ENCODE data around the gene DDX31.

The DDX31 gene

DNA sequence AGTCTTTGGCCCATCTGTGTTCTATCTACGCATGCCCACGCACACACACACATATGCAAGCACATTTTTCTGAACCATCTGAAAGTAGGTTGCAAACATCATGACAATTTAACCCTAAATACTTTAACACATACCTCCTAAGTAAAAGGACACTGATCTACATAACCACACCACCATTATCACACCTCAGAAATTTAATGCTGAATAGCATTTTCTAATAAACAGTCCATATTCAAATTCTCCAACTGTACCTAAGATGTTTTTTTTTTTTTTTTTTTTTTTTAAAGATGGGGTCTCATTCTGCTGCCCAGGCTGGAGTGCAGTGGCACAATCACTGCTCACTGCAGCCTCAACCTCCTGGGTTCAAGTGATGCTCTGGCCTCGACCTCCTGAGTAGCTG is 35.5 kb downstream of the DDX31 start:
- no peak for DNase-seq (ENCODE audit: low spot score)

DNA sequence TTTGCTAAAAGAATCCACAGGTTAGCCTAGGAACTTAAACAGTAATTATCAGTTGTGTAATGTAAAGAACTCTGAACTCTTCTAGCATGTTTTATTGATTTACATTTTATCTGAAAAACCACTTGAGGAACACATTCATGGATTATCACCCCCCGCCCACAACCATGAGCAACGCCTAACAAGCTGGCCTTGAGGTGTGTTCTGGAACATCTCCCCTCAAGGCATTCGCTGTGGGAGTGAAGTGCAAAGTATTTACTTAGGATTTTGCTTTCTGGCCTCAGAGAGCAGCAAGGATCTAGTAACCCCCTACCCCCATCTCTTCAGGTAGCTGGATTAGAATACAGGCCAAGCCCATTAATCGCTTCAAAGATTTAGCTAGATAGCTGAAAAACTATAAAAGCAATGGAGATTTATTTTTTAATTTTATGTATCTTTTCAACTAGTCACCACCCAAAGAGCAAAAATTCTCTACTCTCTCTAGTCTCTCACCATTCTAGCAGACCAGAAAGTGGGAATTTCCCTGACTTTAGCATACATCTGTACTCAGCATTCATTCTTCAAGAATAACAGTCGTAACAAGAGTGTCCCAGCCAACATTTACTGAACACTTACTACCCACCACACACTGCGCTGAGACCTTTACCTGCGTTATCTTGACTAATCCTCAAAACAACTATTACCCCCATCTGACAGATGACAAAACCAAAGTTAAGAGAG is 37.2 kb downstream of the DDX31 start:
- no peak for DNase-seq (ENCODE audit: low spot score)

DNA sequence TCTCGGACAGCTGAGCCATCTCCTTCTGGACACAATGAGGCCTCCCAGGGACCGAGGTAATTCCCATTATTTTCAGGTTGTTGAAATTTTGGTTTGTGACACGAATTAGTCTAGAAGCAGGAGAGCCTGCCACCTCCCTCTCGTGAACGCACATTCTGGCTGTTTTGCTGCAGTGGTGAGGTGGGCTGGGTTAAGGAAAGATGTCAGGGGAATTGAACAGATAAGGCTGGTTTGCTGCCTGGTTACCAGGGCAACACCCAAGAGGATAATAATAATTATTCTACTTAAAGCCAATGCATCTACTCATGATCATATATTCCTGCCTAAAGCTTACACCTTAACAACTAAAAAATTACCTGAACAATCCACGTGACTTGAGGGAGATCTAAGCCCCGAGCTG is 38.1 kb downstream of the DDX31 start:
- no peak for DNase-seq (ENCODE audit: low spot score)

DNA sequence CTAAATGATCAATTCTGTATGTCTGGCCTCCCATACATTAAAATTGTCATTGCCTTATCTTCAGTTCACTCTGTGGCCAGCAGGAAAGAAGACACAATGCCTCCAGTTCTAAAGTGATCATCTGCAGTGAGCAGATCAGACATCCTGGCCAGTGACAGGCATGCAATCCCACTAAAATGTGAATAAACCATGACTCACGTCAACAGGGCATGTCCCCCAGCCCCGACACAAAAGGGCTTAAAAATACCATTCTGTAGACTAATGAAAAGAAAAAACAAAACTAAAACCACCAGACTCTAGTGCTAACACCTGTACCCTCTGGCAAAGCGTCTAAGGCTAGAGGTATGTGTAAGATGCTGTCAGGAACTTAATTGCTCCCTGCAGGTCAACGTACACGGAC is 38.5 kb downstream of the DDX31 start:
- no peak for DNase-seq (ENCODE audit: low spot score)

DNA sequence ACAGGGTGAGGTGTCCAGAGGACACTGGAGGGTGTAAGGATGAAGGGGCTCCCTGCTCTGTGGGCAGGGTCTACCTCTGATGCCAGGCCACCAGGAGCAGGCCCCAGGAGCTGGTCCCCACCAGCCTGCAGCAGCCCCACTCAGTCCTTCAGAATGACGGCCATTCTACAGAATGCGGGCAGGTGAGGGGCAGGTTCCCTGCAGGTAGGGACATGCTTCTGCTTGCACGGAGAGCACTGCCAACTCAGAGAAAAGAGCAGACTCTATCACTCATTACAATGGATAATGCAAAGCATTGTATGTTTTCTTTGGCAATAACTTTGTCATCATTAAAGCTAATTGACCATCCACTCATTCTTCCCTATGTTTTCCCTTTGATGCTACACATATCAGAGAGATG is 39.0 kb downstream of the DDX31 start:
- no peak for DNase-seq (ENCODE audit: low spot score)

DNA sequence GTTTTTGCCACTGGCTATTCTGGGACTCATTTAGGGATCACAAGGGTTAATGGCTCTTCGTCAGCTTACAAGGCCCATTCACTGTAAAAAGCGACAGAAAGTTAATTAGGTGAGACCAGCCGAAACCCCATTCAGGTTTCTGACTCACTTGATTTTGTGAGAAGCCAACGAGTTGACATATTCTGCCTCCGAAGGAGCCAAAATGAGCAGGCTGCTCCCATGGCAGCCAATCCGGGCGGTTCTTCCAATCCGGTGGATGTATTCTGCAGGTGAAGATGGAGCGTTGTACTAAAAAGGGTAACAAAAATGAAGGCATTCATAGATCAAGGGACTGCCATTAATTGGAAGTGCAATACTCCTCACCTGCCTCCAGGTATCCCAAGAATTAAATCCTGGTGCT is 39.7 kb downstream of the DDX31 start:
- no peak for DNase-seq (ENCODE audit: low spot score)

DNA sequence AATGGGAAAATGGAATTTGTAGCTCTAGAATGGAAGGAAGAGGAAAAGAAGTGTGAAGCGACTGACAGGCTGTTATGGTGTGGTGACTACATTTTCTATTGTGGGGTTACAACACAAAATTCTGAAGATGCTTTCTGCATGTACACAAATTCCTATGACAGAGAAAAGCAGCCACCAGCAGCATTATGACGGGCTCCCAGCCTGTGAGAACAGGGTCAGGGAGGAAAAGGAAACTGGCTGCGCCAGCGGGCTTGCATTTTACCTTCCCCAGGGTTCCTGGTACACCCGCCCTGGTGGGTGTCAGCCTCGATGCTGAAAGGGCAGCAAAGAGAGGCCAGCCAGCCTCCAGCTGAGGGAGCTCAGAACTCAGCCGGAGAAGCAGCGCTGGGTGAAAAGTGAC is 41.0 kb downstream of the DDX31 start:
- no peak for DNase-seq (ENCODE audit: low spot score)

DNA sequence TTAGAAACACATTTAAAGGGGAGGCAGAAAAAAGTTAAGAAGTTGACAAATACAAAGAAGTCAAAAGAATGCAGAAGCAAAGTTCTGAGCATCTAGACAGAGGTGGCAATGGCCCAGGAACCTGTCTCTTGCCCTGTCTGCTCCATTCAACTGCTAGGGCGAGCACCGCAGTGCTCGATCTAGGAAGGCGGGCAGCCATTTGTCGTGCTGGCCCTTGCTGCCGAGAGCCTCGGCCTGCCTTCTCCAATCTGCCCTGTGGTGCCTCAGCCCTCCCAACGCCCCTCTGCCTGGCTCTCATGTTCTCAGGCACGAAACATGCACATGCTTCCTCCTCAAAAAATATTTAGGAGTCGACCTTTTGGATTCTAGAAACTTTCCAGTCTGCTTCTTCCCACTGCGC is 42.2 kb downstream of the DDX31 start:
- no peak for DNase-seq (ENCODE audit: low spot score)

DNA sequence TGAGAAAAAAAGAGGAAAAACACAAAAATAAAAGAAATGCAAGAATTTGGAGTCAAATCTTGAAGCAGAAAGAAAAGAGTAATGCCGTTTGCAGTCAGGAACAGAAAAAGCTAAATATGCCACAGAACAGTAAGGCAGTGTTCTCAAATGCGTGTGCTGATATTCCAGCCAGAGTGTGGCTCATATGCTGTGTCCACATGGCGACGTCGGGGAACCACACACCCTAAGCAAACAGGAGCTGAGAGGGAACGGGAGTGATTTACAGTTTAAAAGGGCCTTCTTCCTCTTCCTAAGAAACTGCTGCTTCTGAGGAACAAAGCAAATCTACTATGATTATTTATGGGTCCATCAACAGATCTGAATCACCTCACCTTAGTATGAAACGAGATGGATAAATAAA is 42.7 kb downstream of the DDX31 start:
- no peak for DNase-seq (ENCODE audit: low spot score)

DNA sequence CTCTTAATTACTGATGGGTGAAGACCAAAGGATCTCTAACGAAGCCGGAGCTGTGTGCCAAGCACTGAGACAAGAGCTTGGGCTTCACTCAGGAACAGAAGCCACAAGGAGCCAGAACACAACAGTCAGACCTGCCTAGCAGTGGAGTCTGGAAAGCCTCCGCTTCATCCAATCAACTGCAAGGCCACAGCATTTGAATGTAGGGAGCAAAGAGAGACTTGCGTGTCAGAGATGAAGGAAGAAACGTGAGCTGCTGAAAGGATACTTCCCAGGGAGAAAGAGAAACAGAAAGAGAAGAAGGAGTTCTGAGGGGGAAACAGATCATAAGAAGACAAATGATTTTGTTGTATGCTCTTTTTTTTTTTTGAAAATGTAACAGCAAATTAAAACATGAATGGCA is 43.5 kb downstream of the DDX31 start:
- DNase-seq (ENCODE audit: low spot score) = no peak

DNA sequence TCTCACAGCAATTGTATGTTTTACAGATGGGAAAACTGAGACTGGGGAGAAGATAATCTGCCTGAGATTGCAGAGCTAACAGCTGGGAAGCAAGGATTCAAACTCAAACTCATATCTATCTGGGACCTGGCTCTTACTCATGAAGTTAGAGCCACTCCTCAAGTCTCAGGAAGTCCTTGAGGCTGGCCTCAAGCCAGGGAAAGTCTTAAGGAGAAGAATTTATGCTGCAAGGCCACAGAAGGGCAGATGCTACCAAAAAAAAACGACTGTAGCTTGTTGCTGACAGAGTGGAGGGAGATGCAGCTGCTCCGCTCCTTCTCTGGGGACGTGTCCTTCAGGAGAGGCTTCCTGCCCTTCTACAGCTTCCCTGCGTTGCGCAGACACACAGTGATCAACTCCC is 47.6 kb downstream of the DDX31 start:
- DNase-seq (ENCODE audit: low spot score) = no peak

DNA sequence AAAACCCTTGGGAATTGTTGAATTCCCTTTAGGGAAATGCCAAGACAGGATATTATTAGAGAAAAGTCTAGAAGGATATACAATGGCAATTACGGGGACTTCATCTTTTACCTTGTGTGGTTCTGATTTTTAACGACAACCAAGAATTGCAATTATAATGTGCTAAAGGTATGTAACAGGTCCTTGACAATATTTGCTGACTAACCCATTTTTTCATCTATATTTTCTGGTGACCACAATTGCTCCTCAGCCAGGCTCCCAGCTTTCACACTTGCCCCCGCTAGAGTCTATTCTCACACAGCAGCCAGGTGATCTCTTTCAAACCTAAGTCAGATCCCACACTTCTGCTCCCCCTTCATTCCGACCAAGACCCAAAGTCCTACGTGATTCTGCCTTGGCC is 53.1 kb downstream of the DDX31 start:
- no peak for DNase-seq (ENCODE audit: low spot score)

DNA sequence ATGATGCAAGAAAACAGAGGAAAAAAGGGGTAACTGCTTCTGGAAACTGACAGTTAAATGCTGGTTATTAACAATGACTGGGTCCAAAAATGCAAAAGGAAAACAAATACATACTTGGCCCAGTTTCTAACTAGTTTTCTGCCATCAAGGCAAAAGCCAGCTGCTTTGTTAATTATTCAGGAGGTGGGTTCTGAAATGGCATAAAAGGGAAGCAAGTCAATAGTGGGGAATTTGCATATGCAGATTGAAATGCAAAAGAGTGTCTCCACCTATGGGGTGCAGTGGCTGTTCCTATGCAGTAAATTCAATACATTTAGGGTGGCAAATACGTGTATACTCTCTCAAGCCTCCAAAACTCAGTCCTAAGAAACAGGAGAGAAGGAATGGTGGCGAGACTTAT is 54.0 kb downstream of the DDX31 start:
- DNase-seq (ENCODE audit: low spot score) = no peak

DNA sequence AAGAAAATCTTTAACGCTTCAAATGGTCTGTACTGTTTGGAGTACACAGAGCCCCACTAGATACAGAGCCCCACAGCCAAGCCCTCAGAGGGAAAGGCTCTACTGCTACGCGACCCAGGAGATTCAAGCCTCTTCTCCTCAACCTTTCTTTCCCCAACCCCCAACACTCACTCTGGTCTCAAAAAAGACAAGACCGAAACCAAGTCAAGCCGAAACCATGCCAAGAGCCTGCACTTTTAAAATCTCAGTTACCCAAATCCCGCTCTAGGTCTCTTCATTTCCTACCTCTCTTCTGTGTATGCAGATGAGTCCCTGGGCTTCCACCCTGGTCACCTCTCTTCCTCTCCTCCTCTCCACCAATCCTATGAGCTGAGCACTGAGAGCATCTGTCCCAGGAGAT is 55.5 kb downstream of the DDX31 start:
- DNase-seq (ENCODE audit: low spot score) = no peak

DNA sequence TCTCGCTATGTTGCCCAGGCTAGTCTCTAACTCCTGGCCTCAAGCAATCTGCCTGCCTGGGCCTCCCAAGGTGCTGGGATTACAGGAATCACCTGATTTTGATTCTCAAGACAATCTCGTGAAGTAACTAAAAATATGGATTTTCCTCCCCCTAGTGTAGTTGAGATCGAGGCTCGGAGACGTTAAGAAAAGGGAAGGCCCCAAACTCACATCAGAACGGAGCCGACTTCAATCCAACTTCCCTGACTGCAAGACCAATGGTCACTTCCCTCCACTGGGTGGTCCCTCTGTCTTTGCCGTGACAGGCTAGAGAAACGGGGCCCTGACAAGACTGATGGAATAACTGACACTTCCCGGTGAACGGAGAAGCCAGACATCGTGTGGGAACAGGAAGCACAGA is 59.1 kb downstream of the DDX31 start:
- no peak for DNase-seq (ENCODE audit: low spot score)

DNA sequence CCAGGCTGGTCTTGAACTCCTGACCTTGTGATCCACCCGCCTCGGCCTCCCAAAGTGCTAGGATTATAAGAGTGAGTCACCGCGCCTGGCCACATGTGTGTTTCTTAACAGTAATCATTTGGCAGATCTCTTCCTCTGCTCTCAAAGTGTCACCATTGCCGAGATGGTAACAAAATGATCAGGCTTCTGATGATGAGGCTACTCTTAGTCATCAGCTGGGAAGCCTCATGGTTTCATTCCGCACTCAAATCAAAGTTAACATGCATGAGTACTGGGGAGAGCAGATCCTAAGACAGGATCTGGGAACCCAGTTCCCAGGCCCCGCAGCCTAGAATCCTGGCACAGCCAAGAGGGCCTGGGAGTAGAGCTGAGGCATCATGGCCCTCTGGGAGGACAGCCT is 60.0 kb downstream of the DDX31 start:
- DNase-seq (ENCODE audit: low spot score) = no peak

DNA sequence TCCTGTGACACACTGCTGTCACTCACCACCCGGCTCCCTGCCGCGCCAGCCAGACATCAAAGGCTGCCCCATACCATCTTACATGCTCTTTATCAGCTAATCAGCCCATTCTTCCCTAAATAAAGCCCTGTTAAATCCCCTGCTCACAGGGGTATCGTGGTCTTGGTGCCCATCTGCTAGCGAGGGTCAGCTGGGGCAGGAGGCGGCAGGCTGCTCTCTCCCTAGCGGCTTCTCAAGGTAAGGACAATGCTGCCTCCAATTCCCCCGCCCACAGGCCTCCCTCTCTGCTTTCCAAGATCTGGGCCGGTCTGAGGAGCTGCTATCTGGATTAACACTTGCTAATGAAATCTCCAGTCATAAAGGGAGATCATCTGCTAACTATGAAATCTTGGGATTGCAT is 60.6 kb downstream of the DDX31 start:
- no peak for DNase-seq (ENCODE audit: low spot score)

DNA sequence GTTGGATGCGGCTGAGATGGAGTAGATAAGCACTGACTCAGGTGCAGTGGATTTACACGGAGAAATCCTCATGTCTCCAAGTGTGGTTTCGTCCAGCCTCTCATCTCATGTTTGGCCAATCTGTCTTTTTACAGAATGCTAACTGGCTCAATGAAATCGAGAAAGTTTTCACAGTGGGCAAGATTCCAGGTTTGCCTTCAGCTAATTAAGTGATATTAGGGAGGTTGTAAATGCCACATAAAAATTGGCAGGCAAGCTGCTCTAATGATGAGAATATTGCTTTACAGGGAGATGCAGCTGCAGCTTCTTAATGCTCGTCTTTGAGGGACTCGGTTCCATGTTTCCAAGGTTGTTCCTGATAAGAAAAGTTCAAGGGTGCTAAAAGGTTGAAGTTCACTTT is 63.7 kb downstream of the DDX31 start:
- no peak for DNase-seq (ENCODE audit: low spot score)

DNA sequence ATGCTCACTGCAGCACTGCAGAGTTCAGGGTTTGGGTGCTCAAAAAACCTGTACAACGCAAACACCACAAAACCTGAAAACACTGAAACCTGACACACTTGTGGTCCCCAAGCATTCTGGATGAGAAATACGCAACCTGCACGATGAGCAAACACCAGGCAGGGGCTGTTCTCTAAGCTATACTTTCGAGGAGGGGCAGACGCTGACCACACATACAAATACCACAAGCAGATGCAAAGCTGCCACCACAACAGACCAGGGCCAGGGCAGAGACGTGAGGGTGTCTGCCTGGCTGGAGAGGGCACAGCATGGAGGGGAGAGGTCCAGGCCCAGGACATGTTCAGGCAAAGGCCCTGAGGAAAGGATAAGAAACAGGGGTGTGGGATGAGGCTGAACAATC is 64.4 kb downstream of the DDX31 start:
- DNase-seq (ENCODE audit: low spot score) = no peak

DNA sequence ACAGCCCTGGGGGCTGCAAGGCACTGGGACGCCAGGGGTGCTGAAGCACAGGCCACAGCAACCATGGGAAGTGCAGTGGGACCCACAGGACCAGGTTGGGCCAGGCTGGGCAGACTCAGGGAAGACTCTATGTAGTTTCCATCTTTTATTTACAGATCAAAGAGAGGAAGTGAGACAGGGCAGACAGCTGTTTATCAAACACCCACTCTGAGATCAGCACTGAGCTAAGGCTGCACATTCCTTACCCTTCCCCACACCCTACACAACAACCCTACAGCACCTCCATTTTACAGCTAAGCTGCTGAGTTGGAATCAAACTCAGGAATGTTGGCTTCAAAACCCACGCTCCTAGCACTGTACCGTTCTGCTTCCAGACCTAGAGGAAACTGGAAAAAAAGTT is 67.6 kb downstream of the DDX31 start:
- DNase-seq (ENCODE audit: low spot score) = no peak

DNA sequence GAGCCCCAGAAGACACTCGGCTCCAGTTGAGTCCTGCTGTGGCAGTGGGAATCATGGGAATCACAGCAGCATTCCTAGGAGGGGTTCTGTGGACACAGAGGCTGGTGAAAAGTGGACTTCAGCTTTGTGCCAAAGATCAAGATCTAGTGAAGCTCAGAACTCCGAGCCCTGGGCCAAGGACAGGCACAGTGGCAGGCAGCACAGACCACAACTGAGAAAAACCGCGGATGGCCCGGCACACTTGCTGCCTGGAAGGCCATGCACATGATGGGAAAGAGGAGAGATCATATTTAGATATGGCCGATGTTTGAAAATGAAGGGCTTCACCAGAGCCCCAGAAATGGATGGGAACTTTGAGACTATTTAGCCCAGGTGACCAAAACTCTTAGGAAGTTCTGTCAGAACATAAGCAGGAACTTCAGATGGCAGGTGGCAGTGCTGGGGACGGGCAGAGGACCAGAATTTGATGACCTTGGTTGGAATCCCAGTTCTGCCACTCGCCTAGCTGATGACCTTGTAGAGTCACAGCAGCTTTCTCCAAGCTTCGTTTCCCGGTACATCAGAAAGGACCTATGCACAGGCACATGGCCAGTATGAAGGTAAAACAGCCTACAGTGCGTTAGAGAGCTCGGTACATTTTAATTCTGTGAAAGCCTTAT is 69.3 kb downstream of the DDX31 start:
- no peak for DNase-seq (ENCODE audit: low spot score)

DNA sequence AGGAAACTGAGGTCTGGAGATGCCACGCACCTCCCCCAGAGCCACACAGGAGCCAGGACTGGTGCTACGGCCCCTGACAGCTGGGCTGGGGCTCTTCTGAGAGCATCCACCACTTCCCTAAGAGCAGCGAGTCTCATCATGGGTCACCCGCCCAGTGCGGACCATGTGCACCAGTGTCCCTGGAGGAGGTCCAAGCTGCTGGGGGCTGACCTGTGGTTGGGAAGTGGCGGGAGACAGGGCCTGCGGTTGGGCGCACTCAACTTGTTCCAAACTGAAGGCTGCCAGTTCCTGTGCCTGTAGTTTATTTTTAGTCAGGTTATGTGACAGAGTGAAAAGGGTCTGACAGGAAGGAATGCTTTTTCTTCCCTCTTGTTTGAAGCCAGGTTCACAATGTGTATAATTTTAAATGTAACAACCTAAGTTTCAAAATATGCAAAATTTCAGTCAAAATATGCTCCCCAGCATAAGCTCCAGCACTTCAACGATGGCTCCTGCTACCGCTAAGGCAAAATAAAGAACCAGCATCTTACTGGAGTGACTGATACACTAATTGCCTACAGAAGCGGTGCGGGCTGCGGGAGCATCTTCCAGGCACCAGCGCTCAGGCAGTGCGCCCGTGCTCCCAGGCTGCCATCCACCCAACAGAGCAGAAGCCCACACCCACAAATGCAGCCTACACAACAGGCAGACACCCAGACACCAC is 72.6 kb downstream of the DDX31 start:
- no peak for DNase-seq (ENCODE audit: low spot score)

DNA sequence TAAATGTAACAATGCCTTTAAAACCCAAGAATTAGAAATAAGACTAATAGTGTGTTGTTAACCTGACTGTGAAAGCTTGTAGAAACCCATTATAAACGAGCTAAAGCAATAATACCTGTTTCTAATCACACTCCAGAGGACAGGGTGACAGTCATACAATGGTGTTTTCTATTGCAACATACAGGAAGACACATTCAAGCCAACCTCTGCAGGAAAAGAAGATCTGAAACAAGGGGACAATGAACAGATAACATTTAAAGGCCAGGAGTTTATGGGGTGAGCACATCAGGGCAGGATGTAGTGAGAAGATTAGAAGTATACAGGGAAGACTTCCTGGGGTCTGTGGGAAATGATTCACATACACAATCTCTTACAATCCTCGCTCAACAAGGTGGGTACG is 73.6 kb downstream of the DDX31 start:
- no peak for DNase-seq (ENCODE audit: low spot score)

DNA sequence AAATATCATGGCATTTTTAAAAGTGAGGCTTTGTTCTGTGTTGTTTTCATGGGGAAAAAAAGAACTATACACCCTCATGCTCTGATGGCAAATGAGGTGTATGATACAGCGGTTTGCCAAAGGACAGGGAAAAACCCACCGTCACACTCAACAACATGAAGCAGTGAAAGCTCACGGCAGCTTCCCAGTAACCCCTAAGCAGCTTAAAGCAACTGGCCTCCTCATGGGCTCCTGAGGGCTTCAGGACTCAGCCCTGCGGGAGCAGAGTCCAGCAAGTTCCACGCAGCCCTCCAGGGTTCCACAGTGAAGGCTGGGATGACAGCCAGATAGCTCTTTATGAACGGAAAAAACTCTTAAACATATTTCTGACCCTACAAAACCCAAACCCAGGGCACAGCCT is 74.5 kb downstream of the DDX31 start:
- no peak for DNase-seq (ENCODE audit: low spot score)
